ENCODE results near the gene PROX1. TPM values are rescaled to one million over a fixed set of nuclear protein-coding genes. Genes with fewer than 3 reads are reported as not detected.

The PROX1 gene
- total RNA-seq, 1 donor from 2014 or later = 5.0 TPM

- no peaks in the 10 kb centered on the region for H3K79me2 ChIP-seq (ENCODE audit: low read depth)
- Mint-ChIP-seq H3K4me3 (peak overlapping the region; percentile 97), H3K9me3 (no peaks in the 10 kb centered on the region), H3K27ac (peak overlapping the region; percentile 2), H3K27me3 (ENCODE audit: insufficient read depth, low read depth) (peaks cover 54% of the 10 kb centered on the region), H3K4me1 (peaks cover 45% of the 10 kb centered on the region), H3K36me3 (no peaks in the 10 kb centered on the region)
- H3F3A ChIP-seq (ENCODE audit: low read depth) = peaks cover 50% of the 10 kb centered on the region
- peaks cover 39% of the 10 kb centered on the region for H3K4me1 ChIP-seq
- H3K9ac ChIP-seq = no peak overlapping the region
- no peaks in the 10 kb centered on the region for H3K9me3 ChIP-seq (ENCODE audit: low read depth)
- H3K27me3 ChIP-seq = peaks cover 90% of the 10 kb centered on the region
- peak overlapping the region; percentile 97 for H3K4me2 ChIP-seq
- peak overlapping the region; percentile 77 for H3K4me3 ChIP-seq
- H3K27ac ChIP-seq = no peak overlapping the region
- no peaks in the 10 kb centered on the region for H3K36me3 ChIP-seq
- TF ChIP-seq EZH2 (IDR thresholded peaks at IDR 0.05) (peak; percentile 75), CTCF (IDR thresholded peaks at IDR 0.05) (no peak)
- peak overlapping the region; percentile 81 for H2AFZ ChIP-seq (replicated peaks)
- peak; percentile 58 for DNase-seq (ENCODE audit: low spot score)
- peaks cover 27% of the 10 kb centered on the region for H4K20me1 ChIP-seq (ENCODE audit: low read depth)
Observed at GRCh38 chr1:213989002-213989855, 1.5 kb downstream of the PROX1 start.

GRCh38 chr1:213993929-213994328 lies 6.2 kb downstream of the PROX1 start:
- Histone ChIP-seq H3K27me3 (peaks cover 49% of the 10 kb centered on the region), H3K4me2 (no peak overlapping the region), H3F3A (ENCODE audit: low read depth) (peaks cover 3% of the 10 kb centered on the region), H4K20me1 (ENCODE audit: low read depth) (no peaks in the 10 kb centered on the region), H3K36me3 (no peaks in the 10 kb centered on the region), H3K9me3 (ENCODE audit: low read depth) (no peaks in the 10 kb centered on the region), H3K4me1 (peaks cover 11% of the 10 kb centered on the region), H2AFZ (replicated peaks) (no peak overlapping the region), H3K79me2 (ENCODE audit: low read depth) (no peaks in the 10 kb centered on the region), H3K9ac (no peak overlapping the region), H3K27ac (no peak overlapping the region), H3K4me3 (no peak overlapping the region)
- Mint-ChIP-seq H3K4me3 (no peak overlapping the region), H3K9me3 (no peaks in the 10 kb centered on the region), H3K27me3 (ENCODE audit: insufficient read depth, low read depth) (peaks cover 17% of the 10 kb centered on the region), H3K27ac (no peak overlapping the region), H3K4me1 (peaks cover 33% of the 10 kb centered on the region), H3K36me3 (peaks cover 17% of the 10 kb centered on the region)
- no peak for TF ChIP-seq CTCF (IDR thresholded peaks at IDR 0.05)
- no peak for DNase-seq (ENCODE audit: low spot score)

GRCh38 chr1:213994888-213995287 lies 7.1 kb downstream of the PROX1 start:
- Mint-ChIP-seq H3K9me3 (no peaks in the 10 kb centered on the region), H3K27ac (no peak overlapping the region), H3K36me3 (peaks cover 17% of the 10 kb centered on the region), H3K27me3 (ENCODE audit: insufficient read depth, low read depth) (peaks cover 12% of the 10 kb centered on the region), H3K4me1 (peaks cover 26% of the 10 kb centered on the region), H3K4me3 (no peak overlapping the region)
- no peaks in the 10 kb centered on the region for H3K79me2 ChIP-seq (ENCODE audit: low read depth)
- H3K27me3 ChIP-seq = peaks cover 40% of the 10 kb centered on the region
- no peaks in the 10 kb centered on the region for H3K9me3 ChIP-seq (ENCODE audit: low read depth)
- H3K4me1 ChIP-seq = peaks cover 3% of the 10 kb centered on the region
- no peaks in the 10 kb centered on the region for H3K36me3 ChIP-seq
- DNase-seq (ENCODE audit: low spot score) = no peak
- H3K4me2 ChIP-seq = no peak overlapping the region
- H4K20me1 ChIP-seq (ENCODE audit: low read depth) = no peaks in the 10 kb centered on the region
- no peaks in the 10 kb centered on the region for H3F3A ChIP-seq (ENCODE audit: low read depth)
- TF ChIP-seq CTCF (IDR thresholded peaks at IDR 0.05) (no peak), EZH2phosphoT487 (IDR thresholded peaks at IDR 0.05) (no peak), EZH2 (IDR thresholded peaks at IDR 0.05) (no peak)
- no peak overlapping the region for H3K4me3 ChIP-seq
- H3K9ac ChIP-seq = no peak overlapping the region
- H2AFZ ChIP-seq (replicated peaks) = no peak overlapping the region
- no peak overlapping the region for H3K27ac ChIP-seq

All from neural progenitor cell (in vitro differentiated cells).